IMR-90 (cell line): ENCODE results near the gene OSMR. TPM values are rescaled to one million over a fixed set of nuclear protein-coding genes. Genes with fewer than 3 reads are reported as not detected.

Source experiments
- ATAC-seq: fragments of 200-7000 bp; cut with Tn5 transposase; 2 replicates; pipeline ENCODE4 v1.9.1; 2020; ENCODE audit warnings: low read depth, mild to moderate bottlenecking, moderate library complexity
- BruUV-seq: library from RNA; stranded (reverse); fragments of 400-500 nt; replicated peaks from 2 replicates; lab custom pipeline; 2021; lab: Mats Ljungman, UMichigan
- CTCF ChIA-PET: fragments of 300-600 bp; formaldehyde crosslinking; extraction: SDS; loops from one replicate; lab custom pipeline; 2021; ENCODE audit warnings: antibody characterized with exemption; lab: Yijun Ruan, JAX
- POLR2A ChIA-PET: fragments of 300-600 bp; sonication (Branson Sonifier 250); formaldehyde crosslinking; loops from one replicate; lab custom pipeline; 2022; ENCODE audit warnings: antibody characterized with exemption; ENCODE audit not compliant: unreplicated experiment; lab: Charles Lee
- DNase-seq: peaks from one replicate; pipeline ENCODE4 v3.0.0; 2013
- H2AFZ ChIP-seq: replicated peaks from 2 replicates; pipeline ENCODE3; 2013; ENCODE audit warnings: low read length, mild to moderate bottlenecking; ENCODE audit not compliant: poor library complexity
- H2AK5ac ChIP-seq: 2 replicates; pipeline ENCODE4 v1.6.1; 2013; ENCODE audit warnings: low read depth, low read length, inconsistent platforms
- H2AK9ac ChIP-seq: replicated peaks from 2 replicates; pipeline ENCODE3; 2013; ENCODE audit warnings: mild to moderate bottlenecking, low read depth, low read length, moderate library complexity; ENCODE audit not compliant: poor library complexity
- H2BK120ac ChIP-seq: 2 replicates; pipeline ENCODE4 v1.6.1; 2013; ENCODE audit warnings: low read depth, low read length, inconsistent platforms
- H2BK15ac ChIP-seq: 3 replicates; pipeline ENCODE4 v1.6.1; 2013; ENCODE audit warnings: low read depth, low read length, inconsistent platforms
- H2BK20ac ChIP-seq: 2 replicates; pipeline ENCODE4 v1.6.1; 2013; ENCODE audit warnings: low read depth, mild to moderate bottlenecking, inconsistent platforms, low read length, moderate library complexity
- H2BK5ac ChIP-seq: 2 replicates; pipeline ENCODE4 v1.6.1; 2013; ENCODE audit warnings: mild to moderate bottlenecking, low read depth, low read length, inconsistent platforms; ENCODE audit not compliant: poor library complexity, severe bottlenecking
- H3K14ac ChIP-seq: replicated peaks from 2 replicates; pipeline ENCODE4 v1.6.1; 2013; ENCODE audit warnings: low read depth, low read length, inconsistent platforms
- H3K18ac ChIP-seq: 2 replicates; pipeline ENCODE4 v1.6.1; 2013; ENCODE audit warnings: low read depth, low read length, control low read depth
- H3K23ac ChIP-seq: 2 replicates; pipeline ENCODE4 v1.6.1; 2013; ENCODE audit warnings: low read depth, low read length, inconsistent platforms
- H3K27ac ChIP-seq: 2 replicates; pipeline ENCODE4 v1.5.1; 2013; ENCODE audit warnings: mild to moderate bottlenecking, control low read depth, low read length; ENCODE audit not compliant: insufficient read depth
- H3K27me3 ChIP-seq: 2 replicates; pipeline ENCODE4 v1.6.1; 2013; ENCODE audit warnings: low read length; ENCODE audit not compliant: control insufficient read depth, insufficient read depth
- H3K36me3 ChIP-seq: 2 replicates; pipeline ENCODE4 v1.6.1; 2013; ENCODE audit warnings: low read length, mixed read lengths; ENCODE audit not compliant: control insufficient read depth, insufficient read depth
- H3K4ac ChIP-seq: 2 replicates; pipeline ENCODE4 v1.6.1; 2013; ENCODE audit warnings: low read depth, low read length, inconsistent platforms
- H3K4me1 ChIP-seq: 2 replicates; pipeline ENCODE4 v1.6.1; 2013; ENCODE audit warnings: low read length, mixed read lengths; ENCODE audit not compliant: control insufficient read depth, insufficient read depth
- H3K4me2 ChIP-seq: 2 replicates; pipeline ENCODE4 v1.6.1; 2013; ENCODE audit warnings: low read depth, mild to moderate bottlenecking, control low read depth, low read length, moderate library complexity
- H3K4me3 ChIP-seq: 2 replicates; pipeline ENCODE4 v1.5.1; 2013; ENCODE audit warnings: low read depth, mild to moderate bottlenecking, control low read depth, low read length, moderate library complexity; ENCODE audit not compliant: insufficient read depth
- H3K56ac ChIP-seq: 2 replicates; pipeline ENCODE4 v1.6.1; 2013; ENCODE audit warnings: low read length, inconsistent platforms; ENCODE audit not compliant: insufficient read depth; ENCODE audit errors: extremely low read depth
- H3K79me1 ChIP-seq, 2 experiments: 2 replicates each; pipeline ENCODE4 v1.6.1; 2013; ENCODE audit warnings: low read length in 2 of 2, inconsistent platforms in 1 of 2, low read depth in 1 of 2
- H3K9ac ChIP-seq: 2 replicates; pipeline ENCODE4 v1.6.1; 2013; ENCODE audit warnings: low read depth, low read length, control low read depth
- H3K9me1 ChIP-seq: 2 replicates; pipeline ENCODE4 v1.6.1; 2013; ENCODE audit warnings: low read length, inconsistent platforms; ENCODE audit not compliant: insufficient read depth
- H3K9me3 ChIP-seq: 2 replicates; pipeline ENCODE4 v1.6.1; 2013; ENCODE audit warnings: low read length; ENCODE audit not compliant: control insufficient read depth, insufficient read depth
- H4K20me1 ChIP-seq: 2 replicates; pipeline ENCODE4 v1.6.1; 2013; ENCODE audit warnings: low read length, inconsistent platforms; ENCODE audit not compliant: insufficient read depth
- H4K5ac ChIP-seq: 2 replicates; pipeline ENCODE4 v1.6.1; 2013; ENCODE audit warnings: mild to moderate bottlenecking, low read depth, low read length, control low read depth
- H4K8ac ChIP-seq, 2 experiments: 2 replicates each; pipeline ENCODE4 v1.6.1; 2013; ENCODE audit warnings: low read depth in 2 of 2, low read length in 2 of 2, control low read depth in 1 of 2, inconsistent platforms in 1 of 2
- H4K91ac ChIP-seq: 2 replicates; pipeline ENCODE4 v1.6.1; 2013; ENCODE audit warnings: low read depth, low read length, inconsistent platforms; ENCODE audit not compliant: insufficient read depth
- BHLHE40 ChIP-seq: fragments of 150-350 bp; IDR thresholded peaks from 2 replicates; pipeline ENCODE4 v1.6.1; 2016; ENCODE audit warnings: mild to moderate bottlenecking, low read depth, low read length
- CEBPB ChIP-seq: IDR thresholded peaks from 2 replicates; pipeline ENCODE4 v1.6.1; 2012; ENCODE audit warnings: low read depth, low read length, improper control_type of control experiment
- CTCF ChIP-seq: conservative IDR thresholded peaks from 2 replicates; pipeline ENCODE4 v1.5.1; 2012; ENCODE audit warnings: mild to moderate bottlenecking, low read depth, low read length, improper control_type of control experiment
- ELK1 ChIP-seq: fragments of 150-350 bp; IDR thresholded peaks from 2 replicates; pipeline ENCODE4 v1.6.1; 2016; ENCODE audit warnings: low read depth, mild to moderate bottlenecking, low read length, moderate library complexity, borderline replicate concordance
- FOS ChIP-seq: fragments of 150-350 bp; IDR thresholded peaks from 2 replicates; pipeline ENCODE4 v1.6.1; 2016; ENCODE audit warnings: low read depth, low read length
- MAFK ChIP-seq: IDR thresholded peaks from 2 replicates; pipeline ENCODE4 v1.6.1; 2012; ENCODE audit warnings: low read depth, low read length, improper control_type of control experiment
- MAZ ChIP-seq: IDR thresholded peaks from 2 replicates; pipeline ENCODE4 v1.6.1; 2012; ENCODE audit warnings: low read depth, mild to moderate bottlenecking, low read length, improper control_type of control experiment, moderate library complexity, borderline replicate concordance
- NFE2L2 ChIP-seq: fragments of 150-350 bp; IDR thresholded peaks from 2 replicates; pipeline ENCODE4 v1.6.1; 2016; ENCODE audit warnings: low read depth, mild to moderate bottlenecking, low read length
- RAD21 ChIP-seq: IDR thresholded peaks from 2 replicates; pipeline ENCODE4 v1.6.1; 2012; ENCODE audit warnings: low read length, improper control_type of control experiment
- RCOR1 ChIP-seq: IDR thresholded peaks from 2 replicates; pipeline ENCODE4 v1.6.1; 2012; ENCODE audit warnings: mild to moderate bottlenecking, low read length, improper control_type of control experiment; ENCODE audit not compliant: insufficient replicate concordance
- SMC3 ChIP-seq: fragments of 150-350 bp; IDR thresholded peaks from 2 replicates; pipeline ENCODE4 v1.6.1; 2016; ENCODE audit warnings: low read depth, mild to moderate bottlenecking, antibody characterized with exemption, low read length, moderate library complexity
- WGBS, 2 experiments: methylation state at CpG; one replicate each; pipeline versions ENCODE4 v1.1.5 to v1.1.7; 2013; ENCODE audit warnings: missing lambda C conversion rate in 2 of 2; ENCODE audit not compliant: insufficient read length in 1 of 2; ENCODE audit errors: extremely low coverage in 2 of 2; 5-methylcytosine and 5-hydroxymethylcytosine counted together
- dilution Hi-C: fragments of 300-500 bp; cut with HindIII; formaldehyde crosslinking; loops from one replicate; pipeline ENCODE4 v1.14.3; 2018; ENCODE audit warnings: low sequenced_read_pairs; ENCODE audit not compliant: unreplicated experiment
- in situ Hi-C: fragments of 300-500 bp; cut with MboI; formaldehyde crosslinking; loops from 3 replicates; pipeline ENCODE4 v1.14.3; 2019; ENCODE audit warnings: low sequenced_read_pairs, inconsistent platforms, mixed read lengths
- intact Hi-C: fragments of 100-400 bp; cut with micrococcal nuclease; formaldehyde crosslinking; loops from 2 replicates; pipeline ENCODE4 v1.10.0; 2022
- polyA plus RNA-seq, 3 experiments: library from polyadenylated mRNA; depleted of rRNA; stranded (reverse); fragments of >200 nt; gene quantifications; 2 replicates each; pipeline ENCODE4 v1.2.3, GENCODE V29; 2012; ENCODE audit warnings: low replicate concordance in 1 of 3
- total RNA-seq: library from RNA; depleted of rRNA; stranded (reverse); fragments of >200 nt; gene quantifications from 2 replicates; pipeline ENCODE4 v1.2.3, GENCODE V29; 2012

Gene OSMR
- total and polyA plus RNA-seq, 2 of the 4 experiments (the other 2 are of a cell fraction) = 41.6 to 48.7 TPM

GRCh38 chr5:38938424-38938823, 92.6 kb downstream of the OSMR start:
- TF ChIP-seq MAFK = no peak
- TF ChIP-seq ELK1 = no peak
- no peak for TF ChIP-seq NFE2L2
- no peak for TF ChIP-seq MAZ
- TF ChIP-seq SMC3 = no peak
- TF ChIP-seq RAD21 = no peak
- no peak for TF ChIP-seq CTCF
- no peak for TF ChIP-seq CEBPB
- TF ChIP-seq FOS = no peak; the same call in 1 of the 2 replicates
- no peak for TF ChIP-seq BHLHE40
- TF ChIP-seq RCOR1 = no peak
- H3K79me1 ChIP-seq = peaks cover 0 to 9% of the 10 kb centered on the region in 2 experiments; a peak in 2 of 4 replicates
- H3K4me2 ChIP-seq = peak overlapping the region; percentile 76

More at GRCh38 chr5:38938424-38938823, 92.6 kb downstream of the OSMR start:
- whole genome bisulfite sequencing, 2 experiments = no CpG with 5 or more reads among the region's 1 CpG
- BruUV-seq = no TSS peak
- Histone ChIP-seq H2BK120ac (no peak overlapping the region), H3K9me3 (no peaks in the 10 kb centered on the region), H2AK9ac (no peak overlapping the region), H2AFZ (no peak overlapping the region), H4K8ac (no peak overlapping the region), H3K4me3 (no peak overlapping the region), H3K18ac (peak overlapping the region; percentile 53), H3K27me3 (no peaks in the 10 kb centered on the region), H3K4ac (no peak overlapping the region), H3K56ac (no peak overlapping the region), H3K23ac (no peak overlapping the region), H2BK20ac (no peak overlapping the region), H3K14ac (no peak overlapping the region), H3K9ac (no peak overlapping the region), H4K20me1 (no peaks in the 10 kb centered on the region; the same call in 1 of the 2 replicates), H3K36me3 (peaks cover 33% of the 10 kb centered on the region), H2BK15ac (no peak overlapping the region), H4K91ac (no peak overlapping the region), H3K9me1 (peaks cover 4% of the 10 kb centered on the region; the same call in 1 of the 2 replicates), H2BK5ac (peak overlapping the region; percentile 9), H2AK5ac (no peak overlapping the region), H3K27ac (no peak overlapping the region; the same call in 1 of the 2 replicates), H4K5ac (no peak overlapping the region), H3K4me1 (peaks cover 6% of the 10 kb centered on the region)
- in situ Hi-C loops = no loop called here
- CTCF ChIA-PET = no interaction called here
- dilution Hi-C loops = no loop called here
- intact Hi-C loops = no loop called here
- peak; percentile 70 for DNase-seq
- POLR2A ChIA-PET = interaction anchor here (0.7 kb wide), 1 partner anchor 12 kb away, joined by 3 read pairs; no protein-coding TSS in a partner anchor
- peak; percentile 85 for ATAC-seq
